PFSK-1 (cell line): ENCODE results near the gene ERC1.

Source experiments
- FOXP2 ChIP-seq: optimal IDR thresholded peaks from 2 replicates; pipeline ENCODE3; 2011; ENCODE audit warnings: borderline replicate concordance, control low read depth, inconsistent platforms; ENCODE audit not compliant: insufficient read depth; ENCODE audit errors: extremely low read length, extremely low read depth
- POLR2AphosphoS5 ChIP-seq: IDR thresholded peaks from 2 replicates; pipeline ENCODE4 v1.6.1; 2012; ENCODE audit warnings: low read depth, mild to moderate bottlenecking, control low read depth, low read length, moderate library complexity
- SIN3A ChIP-seq: IDR thresholded peaks from 2 replicates; pipeline ENCODE4 v1.6.1; 2012; ENCODE audit warnings: mild to moderate bottlenecking, low read length, moderate library complexity, borderline replicate concordance; ENCODE audit not compliant: insufficient read depth
- TAF1 ChIP-seq: IDR thresholded peaks from 2 replicates; pipeline ENCODE4 v1.6.1; 2012; ENCODE audit warnings: low read length, control low read depth, borderline replicate concordance; ENCODE audit not compliant: insufficient read depth
- TF ChIP-seq, protein P1 (sequence below), 2 experiments: IDR thresholded peaks; 2 replicates each; pipeline versions ENCODE4 v1.6.1 to v1.8.0; 2011 to 2012; ENCODE audit warnings: low read depth in 2 of 2, low read length in 2 of 2, control low read depth in 1 of 2, inconsistent platforms in 1 of 2, mild to moderate bottlenecking in 1 of 2, moderate library complexity in 1 of 2; ENCODE audit not compliant: insufficient read depth in 1 of 2

ERC1 gene

DNA sequence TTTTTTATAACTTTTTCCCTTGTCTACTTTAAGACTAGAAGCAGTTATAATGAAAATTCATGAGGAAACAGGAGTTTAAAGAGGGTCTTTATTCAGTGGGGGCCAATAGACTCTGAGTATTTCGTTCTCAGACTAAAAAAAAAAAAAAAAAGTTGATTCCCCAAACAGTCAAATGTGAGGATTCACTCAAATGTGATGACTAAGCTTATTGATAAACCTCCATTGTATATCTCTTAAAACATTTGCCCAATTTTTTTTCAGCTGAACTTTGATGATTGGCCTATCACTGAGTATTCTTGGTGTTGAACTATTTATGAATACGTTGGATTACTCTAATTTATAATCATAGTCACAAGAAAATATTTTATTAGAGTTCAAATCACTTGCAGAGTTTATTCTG, 265.3 kb downstream of the ERC1 start:
- TF ChIP-seq TAF1 (no peak), POLR2AphosphoS5 (no peak), FOXP2 (no peak), SIN3A (no peak)
- TF ChIP-seq, protein P1, sequence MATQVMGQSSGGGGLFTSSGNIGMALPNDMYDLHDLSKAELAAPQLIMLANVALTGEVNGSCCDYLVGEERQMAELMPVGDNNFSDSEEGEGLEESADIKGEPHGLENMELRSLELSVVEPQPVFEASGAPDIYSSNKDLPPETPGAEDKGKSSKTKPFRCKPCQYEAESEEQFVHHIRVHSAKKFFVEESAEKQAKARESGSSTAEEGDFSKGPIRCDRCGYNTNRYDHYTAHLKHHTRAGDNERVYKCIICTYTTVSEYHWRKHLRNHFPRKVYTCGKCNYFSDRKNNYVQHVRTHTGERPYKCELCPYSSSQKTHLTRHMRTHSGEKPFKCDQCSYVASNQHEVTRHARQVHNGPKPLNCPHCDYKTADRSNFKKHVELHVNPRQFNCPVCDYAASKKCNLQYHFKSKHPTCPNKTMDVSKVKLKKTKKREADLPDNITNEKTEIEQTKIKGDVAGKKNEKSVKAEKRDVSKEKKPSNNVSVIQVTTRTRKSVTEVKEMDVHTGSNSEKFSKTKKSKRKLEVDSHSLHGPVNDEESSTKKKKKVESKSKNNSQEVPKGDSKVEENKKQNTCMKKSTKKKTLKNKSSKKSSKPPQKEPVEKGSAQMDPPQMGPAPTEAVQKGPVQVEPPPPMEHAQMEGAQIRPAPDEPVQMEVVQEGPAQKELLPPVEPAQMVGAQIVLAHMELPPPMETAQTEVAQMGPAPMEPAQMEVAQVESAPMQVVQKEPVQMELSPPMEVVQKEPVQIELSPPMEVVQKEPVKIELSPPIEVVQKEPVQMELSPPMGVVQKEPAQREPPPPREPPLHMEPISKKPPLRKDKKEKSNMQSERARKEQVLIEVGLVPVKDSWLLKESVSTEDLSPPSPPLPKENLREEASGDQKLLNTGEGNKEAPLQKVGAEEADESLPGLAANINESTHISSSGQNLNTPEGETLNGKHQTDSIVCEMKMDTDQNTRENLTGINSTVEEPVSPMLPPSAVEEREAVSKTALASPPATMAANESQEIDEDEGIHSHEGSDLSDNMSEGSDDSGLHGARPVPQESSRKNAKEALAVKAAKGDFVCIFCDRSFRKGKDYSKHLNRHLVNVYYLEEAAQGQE (IDR thresholded peaks at IDR 0.05; ENCODE audit: insufficient read depth in 1 of 2, low read depth in 2 of 2, low read length in 2 of 2), result no peak

DNA sequence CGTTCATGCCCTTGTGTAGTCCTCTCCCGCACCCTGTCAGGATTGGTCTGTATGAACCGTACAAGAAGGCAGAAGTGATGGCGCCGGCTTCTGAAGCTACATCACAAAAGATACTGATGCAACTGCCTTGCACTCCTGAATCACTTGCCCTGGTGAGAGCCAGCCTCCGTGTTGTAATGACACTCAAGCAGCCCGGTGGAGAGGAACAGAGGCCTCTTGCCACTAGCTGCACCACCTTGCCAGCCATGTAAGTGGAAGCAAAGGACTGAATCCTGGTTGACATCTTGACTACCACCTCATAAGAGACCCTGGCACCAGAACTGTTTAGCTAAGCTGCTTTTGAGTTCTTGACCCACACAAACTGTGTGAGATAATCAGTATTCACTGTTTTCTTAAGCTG, 266.0 kb downstream of the ERC1 start:
- no peak for TF ChIP-seq TAF1
- no peak for TF ChIP-seq SIN3A
- TF ChIP-seq, protein P1 (IDR thresholded peaks at IDR 0.05; ENCODE audit: insufficient read depth in 1 of 2, low read depth in 2 of 2, low read length in 2 of 2), result no peak
- TF ChIP-seq POLR2AphosphoS5, result no peak
- TF ChIP-seq FOXP2, result no peak

GRCh38 chr12:1262011-1262410, 271.0 kb downstream of the ERC1 start:
- TF ChIP-seq FOXP2 (no peak), SIN3A (no peak), TAF1 (no peak), POLR2AphosphoS5 (no peak)
- TF ChIP-seq, protein P1 (IDR thresholded peaks at IDR 0.05; ENCODE audit: insufficient read depth in 1 of 2, low read depth in 2 of 2, low read length in 2 of 2), result no peak

- TF ChIP-seq FOXP2 (no peak), SIN3A (no peak), POLR2AphosphoS5 (no peak), TAF1 (no peak)
- TF ChIP-seq, protein P1 (IDR thresholded peaks at IDR 0.05; ENCODE audit: insufficient read depth in 1 of 2, low read depth in 2 of 2, low read length in 2 of 2), result no peak
Observed at GRCh38 chr12:1267243-1267642, 276.2 kb downstream of the ERC1 start.

- TF ChIP-seq SIN3A (no peak), POLR2AphosphoS5 (no peak), TAF1 (no peak), FOXP2 (no peak)
- TF ChIP-seq, protein P1 (IDR thresholded peaks at IDR 0.05; ENCODE audit: insufficient read depth in 1 of 2, low read depth in 2 of 2, low read length in 2 of 2), result no peak
Observed at GRCh38 chr12:1272142-1272541, 281.1 kb downstream of the ERC1 start.
